GM19372 (cell line): Measurements from ENCODE around the gene CD300C.
"Not testable (repeated sequence)": the region's sequence is repeated elsewhere in the genome, so short reads cannot be mapped to it uniquely, and the experiment has no call there.

Experiments
- ATAC-seq: cut with Tn5 transposase; IDR thresholded peaks from one replicate; pipeline ENCODE4 v1.9.1; 2021; ENCODE audit warnings: mild to moderate bottlenecking, low read depth, moderate library complexity; ENCODE audit not compliant: unreplicated experiment

Gene CD300C

GRCh38 chr17:74516561-74517328, 29.2 kb downstream of the CD300C start:
- ATAC-seq = no peak

GRCh38 chr17:74515941-74516340, 30.0 kb downstream of the CD300C start:
- ATAC-seq = no peak

- ATAC-seq = no peak
Observed at GRCh38 chr17:74514632-74515334, 31.1 kb downstream of the CD300C start.

GRCh38 chr17:74513987-74514631, 31.8 kb downstream of the CD300C start:
- ATAC-seq = no peak

GRCh38 chr17:74512624-74513091, 33.3 kb downstream of the CD300C start:
- peak; percentile 47 for ATAC-seq

GRCh38 chr17:74512036-74512435, 33.9 kb downstream of the CD300C start:
- ATAC-seq = no peak

- no peak for ATAC-seq
Observed at GRCh38 chr17:74508156-74508555, 37.8 kb downstream of the CD300C start.

- not testable (repeated sequence) for ATAC-seq
Observed at GRCh38 chr17:74503949-74504348, 42.0 kb downstream of the CD300C start.

GRCh38 chr17:74502861-74503260, 43.1 kb downstream of the CD300C start:
- ATAC-seq = no peak

- ATAC-seq = no peak
Observed at GRCh38 chr17:74499992-74500391, 45.9 kb downstream of the CD300C start.

- no peak for ATAC-seq
Observed at GRCh38 chr17:74497471-74497870, 48.4 kb downstream of the CD300C start.

- no peak for ATAC-seq
Observed at GRCh38 chr17:74493331-74493833, 52.5 kb downstream of the CD300C start.

- no peak for ATAC-seq
Observed at GRCh38 chr17:74491626-74492025, 54.3 kb downstream of the CD300C start.
